22Rv1 (cell line): ENCODE results near the gene STOX1.

Experiments
- CTCF ChIP-seq: fragments of 450-650 bp; IDR thresholded peaks from 2 replicates; pipeline ENCODE4 v1.5.1; 2017; ENCODE audit warnings: mild to moderate bottlenecking
- ZFX ChIP-seq: fragments of 450-650 bp; IDR thresholded peaks from 2 replicates; pipeline ENCODE4 v1.6.1; 2017; ENCODE audit warnings: antibody characterized with exemption, borderline replicate concordance

GRCh38 chr10:68790476-68790875, 36.9 kb upstream of the STOX1 start:
- TF ChIP-seq CTCF (no peak), ZFX (no peak)
